Left cardiac atrium (tissue), 4 donors: ENCODE measurements around the gene STK10. TPM values are rescaled to one million over a fixed set of nuclear protein-coding genes. Genes with fewer than 3 reads are reported as not detected.

ENCODE experiments used
- ATAC-seq, 2 donors: fragments of 200-7000 bp; cut with Tn5 transposase; one replicate each; pipeline ENCODE4 v1.9.1; 2020; ENCODE audit warnings: mild to moderate bottlenecking in 2 of 2, moderate library complexity in 2 of 2
- DNase-seq: peaks from one replicate; pipeline ENCODE4 v3.0.0-alpha.2; 2020
- intact Hi-C, 2 donors: fragments of 100-400 bp; cut with DNase I; formaldehyde crosslinking; loops; one replicate each; pipeline versions ENCODE4 v1.14.1 to v1.15.1; 2022 to 2023
- total RNA-seq, 2 donors: library from RNA; stranded (reverse); fragmentation: NEBNext Ultra II Directional; extraction: Animal tissue kit (Norgen Biotek cat#: 25700); gene quantifications; one replicate each; pipeline ENCODE4 v1.2.1, GENCODE V29; 2021
- donor health status: DM: no; HTN: yes; CAD: no.
- donor health status: DM: no; HTN: yes; CAD: no; lungs with severe emphysema.
- donor health status: DM: yes; HTN: yes; CAD: no.
- donor health status: Dilated cardiomyopathy.

STK10 gene
- total RNA-seq, 2 donors from 2014 or later: 15.4 to 18.1 TPM

GRCh38 chr5:172194985-172195774, 7.2 kb upstream of the STK10 start:
- no peak for DNase-seq
- intact Hi-C loops: no loop called here
- ATAC-seq: no peak

- intact Hi-C loops: no loop called here
- DNase-seq: no peak
These were observed 5.8 kb upstream of the STK10 start, which contains the start of gene EFCAB9 for GRCh38 chr5:172193872-172194271. Gene EFCAB9, plus strand, starts transcription at chr5:172194172. Its CDS starts 1 bp downstream, at chr5:172194173.

GRCh38 chr5:172189693-172190296, 1.8 kb upstream of the STK10 start:
- no peak for ATAC-seq
- DNase-seq: no peak
- intact Hi-C loops: loop anchor here (2.0 to 5.0 kb wide), 3 partner anchors 82 to 93 kb away; partner anchors contain the start of gene UBTD2 (in 1 of the 2)

More at GRCh38 chr5:172193872-172194271, 5.8 kb upstream of the STK10 start, which contains the start of gene EFCAB9:
- no peak for ATAC-seq

- intact Hi-C loops: loop anchor here (2.0 to 5.0 kb wide), 3 partner anchors 82 to 93 kb away; partner anchors contain the start of gene UBTD2 (in 1 of the 2)
- ATAC-seq: no peak
These were observed 1.1 kb upstream of the STK10 start for GRCh38 chr5:172188893-172189692.

GRCh38 chr5:172187118-172188032, 649 bp downstream of the STK10 start:
- DNase-seq (peak; percentile 66), ATAC-seq (peak; percentile 18 to 55)
- intact Hi-C loops: loop anchor here (2.0 to 5.0 kb wide), 3 partner anchors 80 to 95 kb away; partner anchors contain the start of gene UBTD2 (in 1 of the 2)

More at GRCh38 chr5:172188893-172189692, 1.1 kb upstream of the STK10 start:
- no peak for DNase-seq

GRCh38 chr5:172186114-172186695, 1.8 kb downstream of the STK10 start:
- ATAC-seq (no peak), DNase-seq (no peak)
- intact Hi-C loops: loop anchor here (5.0 kb wide), 2 partner anchors 79 to 96 kb away; partner anchors contain the start of gene UBTD2 (in 1 of the 2)

- intact Hi-C loops: loop anchor here (5.0 kb wide), 2 partner anchors 78 to 97 kb away; partner anchors contain the start of gene UBTD2 (in 1 of the 2)
- ATAC-seq: no peak
- no peak for DNase-seq
These were observed 2.9 kb downstream of the STK10 start for GRCh38 chr5:172185096-172185461.

GRCh38 chr5:172183881-172184280, 4.1 kb downstream of the STK10 start:
- no peak for ATAC-seq
- no peak for DNase-seq
- intact Hi-C loops: no loop called here

GRCh38 chr5:172182291-172182690, 5.7 kb downstream of the STK10 start:
- DNase-seq (no peak), ATAC-seq (no peak)
- intact Hi-C loops: no loop called here

GRCh38 chr5:172180936-172181335, 7.1 kb downstream of the STK10 start:
- no peak for DNase-seq
- no peak for ATAC-seq
- intact Hi-C loops: no loop called here

GRCh38 chr5:172178991-172179989, 8.7 kb downstream of the STK10 start:
- intact Hi-C loops: no loop called here
- DNase-seq (peak; percentile 36), ATAC-seq (peak; percentile 51 to 54)

GRCh38 chr5:172178301-172178987, 9.6 kb downstream of the STK10 start:
- DNase-seq (no peak), ATAC-seq (peak in 1 of 2 donors; percentile 45)
- intact Hi-C loops: no loop called here

GRCh38 chr5:172177176-172177575, 10.8 kb downstream of the STK10 start:
- DNase-seq (no peak), ATAC-seq (no peak)
- intact Hi-C loops: no loop called here

GRCh38 chr5:172175263-172175719, 12.7 kb downstream of the STK10 start:
- peak; percentile 76 for DNase-seq
- intact Hi-C loops: no loop called here
- peak; percentile 59 to 63 for ATAC-seq

GRCh38 chr5:172173564-172174153, 14.4 kb downstream of the STK10 start:
- DNase-seq (peak; percentile 33), ATAC-seq (no peak)
- intact Hi-C loops: no loop called here
